WERI-Rb-1 (cell line): Measurements from ENCODE around the gene ANKRD7.

Experiments used
- DNase-seq: peaks from one replicate; pipeline ENCODE4 v3.0.0-alpha.2; 2020
- H3K27ac ChIP-seq: fragments of 250-450 bp; sonication (Bioruptor Pico); 2 replicates; pipeline ENCODE4 v1.5.1; 2020; ENCODE audit warnings: mild to moderate bottlenecking, moderate library complexity
- H3K27me3 ChIP-seq: fragments of 250-450 bp; sonication (Bioruptor Pico); 2 replicates; pipeline ENCODE4 v1.5.1; 2021; ENCODE audit warnings: mild to moderate bottlenecking, low read depth, moderate library complexity; ENCODE audit not compliant: insufficient read depth, severe bottlenecking
- H3K36me3 ChIP-seq: fragments of 250-450 bp; sonication (Bioruptor Pico); 2 replicates; pipeline ENCODE4 v1.5.1; 2020; ENCODE audit warnings: mild to moderate bottlenecking, moderate library complexity
- H3K4me3 ChIP-seq: 2 replicates; pipeline ENCODE4 v1.5.1; 2011; ENCODE audit warnings: low read depth, mild to moderate bottlenecking, control low read depth, low read length
- H3K9me3 ChIP-seq: fragments of 250-450 bp; sonication (Bioruptor Pico); 2 replicates; pipeline ENCODE4 v1.5.1; 2021; ENCODE audit warnings: mild to moderate bottlenecking, moderate library complexity; ENCODE audit not compliant: severe bottlenecking
- TF ChIP-seq, protein P1 (sequence below): IDR thresholded peaks from 2 replicates; pipeline ENCODE4 v1.5.1; 2011; ENCODE audit warnings: low read depth, mild to moderate bottlenecking, control low read depth, inconsistent platforms, low read length

The ANKRD7 gene

DNA sequence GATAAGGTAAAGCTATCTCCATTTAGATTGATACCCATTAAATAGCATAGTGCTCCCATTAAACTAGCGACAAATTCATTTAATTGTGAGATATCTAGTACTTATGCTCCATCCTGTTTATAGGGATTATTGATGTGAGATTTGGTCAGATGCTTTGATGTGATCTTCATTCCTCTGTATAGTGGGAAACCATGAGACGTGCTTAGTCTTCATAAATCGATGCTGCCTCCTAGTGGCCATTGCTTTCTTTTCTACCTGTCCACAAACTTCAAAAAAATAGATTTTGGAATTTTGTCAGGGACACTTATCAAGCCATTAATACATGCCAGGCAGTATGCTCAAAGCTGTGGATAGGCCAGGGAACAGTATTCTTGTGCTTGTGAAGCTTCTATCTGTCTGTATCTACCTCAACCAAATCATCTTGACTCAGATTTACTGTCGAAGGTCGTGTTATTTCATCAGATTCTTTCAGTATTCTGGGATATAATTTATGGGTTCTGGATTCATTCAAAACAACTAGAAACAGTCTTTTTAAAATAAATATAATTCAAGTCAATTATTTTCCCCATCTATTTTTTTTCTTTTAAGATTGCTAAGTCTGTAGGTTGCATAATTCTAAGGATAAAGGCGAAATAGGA is 28.5 kb upstream of the ANKRD7 start:
- Histone ChIP-seq H3K27ac (no peak overlapping the region), H3K4me3 (no peak overlapping the region), H3K9me3 (no peaks in the 10 kb centered on the region), H3K36me3 (peaks cover 6% of the 10 kb centered on the region), H3K27me3 (no peaks in the 10 kb centered on the region)
- TF ChIP-seq, protein P1, sequence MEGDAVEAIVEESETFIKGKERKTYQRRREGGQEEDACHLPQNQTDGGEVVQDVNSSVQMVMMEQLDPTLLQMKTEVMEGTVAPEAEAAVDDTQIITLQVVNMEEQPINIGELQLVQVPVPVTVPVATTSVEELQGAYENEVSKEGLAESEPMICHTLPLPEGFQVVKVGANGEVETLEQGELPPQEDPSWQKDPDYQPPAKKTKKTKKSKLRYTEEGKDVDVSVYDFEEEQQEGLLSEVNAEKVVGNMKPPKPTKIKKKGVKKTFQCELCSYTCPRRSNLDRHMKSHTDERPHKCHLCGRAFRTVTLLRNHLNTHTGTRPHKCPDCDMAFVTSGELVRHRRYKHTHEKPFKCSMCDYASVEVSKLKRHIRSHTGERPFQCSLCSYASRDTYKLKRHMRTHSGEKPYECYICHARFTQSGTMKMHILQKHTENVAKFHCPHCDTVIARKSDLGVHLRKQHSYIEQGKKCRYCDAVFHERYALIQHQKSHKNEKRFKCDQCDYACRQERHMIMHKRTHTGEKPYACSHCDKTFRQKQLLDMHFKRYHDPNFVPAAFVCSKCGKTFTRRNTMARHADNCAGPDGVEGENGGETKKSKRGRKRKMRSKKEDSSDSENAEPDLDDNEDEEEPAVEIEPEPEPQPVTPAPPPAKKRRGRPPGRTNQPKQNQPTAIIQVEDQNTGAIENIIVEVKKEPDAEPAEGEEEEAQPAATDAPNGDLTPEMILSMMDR, result peak; percentile 71
- peak; percentile 51 for DNase-seq

DNA sequence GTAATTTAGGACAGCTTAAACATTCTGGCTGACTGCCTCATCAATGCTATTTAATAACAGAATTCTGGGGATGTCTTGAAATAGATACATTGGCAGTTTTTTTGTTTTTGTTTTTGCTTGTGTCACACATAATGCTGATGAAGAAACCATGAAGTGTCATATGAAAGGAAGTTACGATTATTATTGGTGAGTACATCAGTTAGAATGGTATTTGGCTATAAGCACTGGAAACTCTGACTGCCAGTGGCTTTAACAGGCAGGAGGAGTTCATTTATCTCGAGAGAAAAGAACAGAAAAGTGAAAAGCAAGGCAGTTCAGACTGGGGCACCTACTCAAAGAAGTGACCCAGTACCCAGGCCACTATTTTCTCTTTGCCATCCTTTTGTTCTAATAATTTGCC is 22.4 kb upstream of the ANKRD7 start:
- H3K27ac ChIP-seq, result no peak overlapping the region

DNA sequence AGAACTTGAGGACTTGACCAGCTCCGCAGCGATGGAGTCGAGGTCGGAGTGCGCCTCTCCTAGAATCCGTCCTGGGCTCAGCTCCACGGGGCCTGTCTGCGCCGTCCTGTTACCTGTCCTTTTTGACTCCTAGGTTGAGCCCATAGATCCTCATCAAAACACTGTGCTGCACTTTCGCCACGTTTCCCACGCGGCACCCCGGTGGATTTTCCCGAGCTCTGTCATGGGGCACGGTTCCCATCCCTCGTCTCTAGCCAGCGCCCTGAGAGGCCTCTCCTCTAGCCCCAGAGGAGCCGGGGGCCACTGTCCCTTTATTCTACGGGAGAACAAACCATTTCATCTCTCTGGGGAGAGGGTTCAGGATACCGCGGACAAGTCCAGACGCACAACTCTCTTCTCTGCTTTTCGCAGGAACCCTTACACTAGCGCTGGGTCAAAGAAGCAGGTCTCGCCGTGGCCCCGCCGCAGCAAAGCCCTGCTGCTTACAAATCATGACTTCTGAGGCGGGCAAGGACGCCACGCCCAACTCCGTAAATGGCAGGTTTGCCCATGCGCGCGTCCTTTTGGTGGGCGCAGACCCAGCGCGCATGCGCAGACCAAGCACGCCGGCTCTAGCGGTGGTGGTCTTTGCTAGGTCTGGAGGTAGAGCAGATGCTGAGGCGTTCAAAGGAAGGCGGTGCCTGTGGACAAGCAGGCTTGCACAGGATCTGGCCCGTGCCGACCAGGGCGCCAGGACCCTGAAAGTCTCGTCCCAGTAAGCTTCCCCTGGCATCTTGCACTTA is 10.3 kb upstream of the ANKRD7 start:
- peak; percentile 65 for DNase-seq
- H3K4me3 ChIP-seq, result peak overlapping the region; percentile 46
- TF ChIP-seq, protein P1, result no peak
- H3K27ac ChIP-seq, result no peak overlapping the region
- no peaks in the 10 kb centered on the region for H3K36me3 ChIP-seq
- H3K27me3 ChIP-seq, result no peaks in the 10 kb centered on the region
- no peaks in the 10 kb centered on the region for H3K9me3 ChIP-seq

More for the DNA sequence above, 22.4 kb upstream of the ANKRD7 start:
- H3K9me3 ChIP-seq, result no peaks in the 10 kb centered on the region
- H3K4me3 ChIP-seq, result no peak overlapping the region
- no peaks in the 10 kb centered on the region for H3K27me3 ChIP-seq
- DNase-seq, result no peak
- no peaks in the 10 kb centered on the region for H3K36me3 ChIP-seq
- TF ChIP-seq, protein P1, result no peak

DNA sequence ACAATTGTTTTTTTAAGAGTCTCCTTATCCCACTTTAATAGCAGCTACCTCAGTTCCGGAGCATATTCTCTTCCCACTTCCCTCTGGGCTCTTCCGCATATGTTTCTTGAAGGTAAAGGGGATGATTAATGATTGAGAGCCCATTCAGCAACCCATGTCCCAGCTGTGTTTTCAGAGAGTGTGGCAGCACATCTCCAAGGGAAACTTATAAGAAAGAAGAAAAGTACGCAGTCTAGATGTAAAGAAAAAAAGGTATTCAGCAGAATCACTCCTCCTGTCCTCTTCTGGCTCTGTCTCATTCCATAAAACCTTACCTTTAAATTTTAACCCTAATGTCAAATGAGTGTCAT is 9.7 kb upstream of the ANKRD7 start:
- H3K27me3 ChIP-seq, result no peaks in the 10 kb centered on the region
- no peaks in the 10 kb centered on the region for H3K36me3 ChIP-seq
- no peak for DNase-seq
- no peaks in the 10 kb centered on the region for H3K9me3 ChIP-seq
- H3K4me3 ChIP-seq, result peak overlapping the region; percentile 46
- TF ChIP-seq, protein P1, result no peak
- H3K27ac ChIP-seq, result no peak overlapping the region

DNA sequence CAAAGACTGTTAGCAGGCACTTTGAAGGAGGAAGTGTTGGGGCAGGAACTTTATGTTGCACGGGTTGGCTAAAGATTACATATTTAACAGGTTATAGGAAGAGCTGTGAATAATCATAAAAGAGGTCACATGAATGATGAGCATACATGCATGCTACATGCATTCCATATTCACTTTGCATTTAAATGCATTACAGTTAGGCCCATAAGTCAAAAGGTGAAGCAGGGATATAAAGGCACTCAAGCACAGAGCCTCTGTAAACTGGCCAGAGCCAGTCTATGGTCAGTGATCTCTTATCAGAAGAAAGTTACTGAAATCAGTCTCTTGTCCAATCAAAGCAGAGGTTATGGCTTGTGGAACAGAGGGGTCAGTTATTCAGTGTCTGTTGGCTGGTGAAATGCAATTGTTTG is 7.3 kb upstream of the ANKRD7 start:
- no peak for DNase-seq
- Histone ChIP-seq H3K4me3 (no peak overlapping the region), H3K27me3 (no peaks in the 10 kb centered on the region), H3K9me3 (no peaks in the 10 kb centered on the region), H3K27ac (no peak overlapping the region), H3K36me3 (no peaks in the 10 kb centered on the region)
- TF ChIP-seq, protein P1, result no peak
